Measurements from ENCODE around the gene ELL2. TPM values are rescaled to one million over a fixed set of nuclear protein-coding genes. Genes with fewer than 3 reads are reported as not detected.
A peak's percentile ranks its signal among the peaks of the same experiment; 100 is the strongest.

Gene ELL2
- polyA plus RNA-seq, 1 of the 3 experiments (the other 2 are of a cell fraction) = 18.4 TPM

DNA sequence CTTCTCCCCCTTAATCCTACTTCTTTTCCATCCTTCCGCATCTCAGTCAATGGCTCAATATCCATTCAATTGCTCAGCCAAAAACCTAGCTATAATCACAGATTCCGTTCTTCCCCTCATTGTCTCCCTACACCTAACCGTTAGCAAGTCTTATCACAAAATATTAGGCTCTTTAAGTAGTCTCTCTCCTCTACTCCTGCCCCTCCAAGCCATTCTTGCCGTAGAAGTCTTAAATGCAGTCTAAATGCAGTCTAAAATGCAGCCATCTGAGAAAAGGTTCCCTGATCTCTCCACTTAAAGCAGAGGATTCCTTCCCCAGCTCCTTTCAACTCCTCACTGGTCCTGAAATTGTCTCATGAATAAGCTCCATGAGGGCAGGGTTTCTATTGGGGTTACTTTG lies 57.8 kb downstream of the ELL2 start:
- Histone ChIP-seq H3K9ac (no peak overlapping the region), H3K79me2 (ENCODE audit: insufficient read depth) (peaks cover 89% of the 10 kb centered on the region), H3K4me3 (ENCODE audit: low read depth in 2 of 2, low read length in 1 of 2) (no peak overlapping the region), H3K9me2 (no peaks in the 10 kb centered on the region), H3F3A (replicated peaks; ENCODE audit: insufficient read depth) (peaks cover 34% of the 10 kb centered on the region), H3K27ac (ENCODE audit: low read depth in 2 of 2, low read length in 1 of 2) (no peak overlapping the region), H3K4me1 (ENCODE audit: control insufficient read depth in 1 of 2, insufficient read depth in 2 of 2, low read depth in 1 of 2, low read length in 1 of 2) (peaks cover 14 to 22% of the 10 kb centered on the region in 2 experiments; a peak in 3 of 4 replicates), H3K27me3 (ENCODE audit: insufficient read depth) (no peaks in the 10 kb centered on the region), H2AFZ (ENCODE audit: low read depth) (no peak overlapping the region), H3K4me2 (no peak overlapping the region), H3K9me3 (no peaks in the 10 kb centered on the region), H4K20me1 (ENCODE audit: insufficient read depth) (peaks cover 13% of the 10 kb centered on the region; the same call in 1 of the 2 replicates), H3K36me3 (replicated peaks in 1 of 2; ENCODE audit: control insufficient read depth in 1 of 2, insufficient read depth in 2 of 2, low read length in 1 of 2) (peaks cover 23 to 69% of the 10 kb centered on the region in 2 experiments)
- TF ChIP-seq REST (IDR thresholded peaks at IDR 0.05; ENCODE audit: low read depth, low read length) (no peak), IRF3 (IDR thresholded peaks at IDR 0.05; ENCODE audit: low read depth, low read length) (no peak), SMC3 (IDR thresholded peaks at IDR 0.05; ENCODE audit: low read depth, low read length) (no peak), TEAD4 (IDR thresholded peaks at IDR 0.05; ENCODE audit: borderline replicate concordance, insufficient read depth) (no peak), MXI1 (IDR thresholded peaks at IDR 0.05; ENCODE audit: low read depth, low read length) (no peak), TCF12 (IDR thresholded peaks at IDR 0.05) (no peak), JUND (IDR thresholded peaks at IDR 0.05) (no peak), FOSL2 (IDR thresholded peaks at IDR 0.05; ENCODE audit: borderline replicate concordance, low read depth) (no peak), MEF2A (IDR thresholded peaks at IDR 0.05; ENCODE audit: borderline replicate concordance, low read depth) (no peak), RXRA (IDR thresholded peaks at IDR 0.05; ENCODE audit: borderline replicate concordance, low read depth) (no peak)
- WGBS (ENCODE audit: low lambda C conversion rate) = 96% methylated on average over 4 of the region's 4 CpGs
- ChIA-PET CTCF (no interaction called here), POLR2A (no interaction called here)
- no peak for DNase-seq

DNA sequence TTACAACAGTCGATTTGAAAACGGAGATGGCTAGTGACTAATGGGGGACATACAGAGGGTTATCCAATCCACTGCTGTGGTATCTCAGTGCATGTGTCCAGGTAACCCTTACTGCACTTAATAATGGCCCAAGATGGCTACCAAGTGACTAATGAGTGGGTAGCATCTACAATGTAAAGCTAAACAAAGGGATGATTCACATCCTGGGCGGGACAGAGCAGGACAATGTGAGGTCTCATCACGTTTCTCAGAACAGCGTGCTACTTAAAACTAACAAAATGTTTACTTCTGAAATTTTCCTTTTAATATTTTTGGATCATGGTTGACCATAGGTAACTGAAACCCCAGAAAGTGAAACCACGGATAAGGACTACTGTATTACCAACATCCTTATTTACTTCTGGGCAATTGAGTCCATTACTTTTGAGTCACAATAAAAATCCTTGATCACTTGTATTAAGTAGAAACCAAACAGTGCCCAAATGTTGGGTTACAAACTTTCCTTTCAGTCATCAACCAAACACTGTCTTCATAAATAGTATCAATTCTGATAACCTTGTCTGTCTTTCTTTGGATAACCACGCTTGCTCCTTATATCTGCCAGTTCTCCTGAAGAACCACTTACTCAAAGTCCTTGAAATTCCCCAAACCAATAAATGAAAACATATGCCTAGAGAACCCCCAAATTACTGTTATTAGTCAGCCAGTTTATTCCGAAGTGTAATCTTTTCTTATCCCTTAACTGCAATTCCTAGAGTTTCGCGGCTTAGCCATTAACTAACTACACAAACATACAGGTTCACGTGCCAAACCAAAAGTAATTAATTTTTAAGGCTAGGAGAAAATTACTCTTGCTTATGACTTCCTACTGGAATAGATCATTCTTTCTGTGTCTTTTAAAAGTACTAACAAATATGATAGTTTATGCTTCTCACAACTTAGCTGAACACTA lies 59.7 kb downstream of the ELL2 start:
- Histone ChIP-seq H3K4me3 (ENCODE audit: low read depth in 2 of 2, low read length in 1 of 2) (no peak overlapping the region), H3K27me3 (ENCODE audit: insufficient read depth) (no peaks in the 10 kb centered on the region), H4K20me1 (ENCODE audit: insufficient read depth) (0 out of 2 replicates have a peak, but pooled peaks cover 4% of the 10 kb centered on the region), H3K9ac (no peak overlapping the region; the same call in 1 of the 2 replicates), H3F3A (replicated peaks; ENCODE audit: insufficient read depth) (peaks cover 47% of the 10 kb centered on the region), H3K9me2 (no peaks in the 10 kb centered on the region), H3K36me3 (replicated peaks in 1 of 2; ENCODE audit: control insufficient read depth in 1 of 2, insufficient read depth in 2 of 2, low read length in 1 of 2) (peaks cover 35 to 73% of the 10 kb centered on the region in 2 experiments), H2AFZ (ENCODE audit: low read depth) (no peak overlapping the region), H3K9me3 (no peaks in the 10 kb centered on the region), H3K79me2 (ENCODE audit: insufficient read depth) (peaks cover 91% of the 10 kb centered on the region), H3K4me2 (no peak overlapping the region), H3K27ac (ENCODE audit: low read depth in 2 of 2, low read length in 1 of 2) (peak overlapping the region in 1 of 2 experiments; percentile 43; a peak in 2 of 4 replicates), H3K4me1 (ENCODE audit: control insufficient read depth in 1 of 2, insufficient read depth in 2 of 2, low read depth in 1 of 2, low read length in 1 of 2) (peaks cover 14 to 22% of the 10 kb centered on the region in 2 experiments; a peak in 3 of 4 replicates)
- POLR2A ChIA-PET = no interaction called here
- WGBS (ENCODE audit: low lambda C conversion rate) = 90% methylated on average over 11 of the region's 11 CpGs
- CTCF ChIA-PET = interaction anchor here (1.0 kb wide), 1 partner anchor 434 kb away, joined by 3 read pairs; no protein-coding TSS in a partner anchor
- TF ChIP-seq YY1 (IDR thresholded peaks at IDR 0.05; ENCODE audit: low read depth) (peak; percentile 51; the same call in 1 of the 2 replicates), MAX (IDR thresholded peaks at IDR 0.05; ENCODE audit: low read depth) (no peak), FOXM1 (IDR thresholded peaks at IDR 0.05; ENCODE audit: low read depth) (no peak), FOSL2 (IDR thresholded peaks at IDR 0.05; ENCODE audit: borderline replicate concordance, low read depth) (0 out of 2 replicates have a peak, but pooled peaks have one; percentile 25), POLR2AphosphoS5 (IDR thresholded peaks at IDR 0.05; ENCODE audit: low read depth, low read length) (0 out of 2 replicates have a peak, but pooled peaks have one; percentile 17), EP300 (IDR thresholded peaks at IDR 0.05; ENCODE audit: borderline replicate concordance in 1 of 2, low read depth in 1 of 2, low read length in 1 of 2) (no peak)
- no peak for DNase-seq

Measured in SK-N-SH (cell line).